Endodermal cell (in vitro differentiated cells): ENCODE measurements around the gene KCNA4. TPM values are rescaled to one million over a fixed set of nuclear protein-coding genes. Genes with fewer than 3 reads are reported as not detected.

Source experiments
- DNase-seq: peaks from one replicate; pipeline ENCODE4 v3.0.0-alpha.2; 2017
- H3K27ac ChIP-seq: 2 replicates; pipeline ENCODE4 v1.5.1; 2013; ENCODE audit warnings: mild to moderate bottlenecking, low read depth, low read length, moderate library complexity
- H3K27me3 ChIP-seq: 2 replicates; pipeline ENCODE4 v1.6.1; 2013; ENCODE audit warnings: mild to moderate bottlenecking, low read length, moderate library complexity; ENCODE audit not compliant: insufficient read depth, control insufficient read depth, poor library complexity, severe bottlenecking
- H3K36me3 ChIP-seq: 2 replicates; pipeline ENCODE4 v1.7.0; 2013; ENCODE audit warnings: mild to moderate bottlenecking, low read length, moderate library complexity; ENCODE audit not compliant: control insufficient read depth, insufficient read depth
- H3K4me1 ChIP-seq: one replicate; pipeline ENCODE4 v1.7.0; 2013; ENCODE audit warnings: low read length; ENCODE audit not compliant: control insufficient read depth, insufficient read depth
- H3K4me3 ChIP-seq: 2 replicates; pipeline ENCODE4 v1.5.1; 2013; ENCODE audit warnings: mild to moderate bottlenecking, low read length, moderate library complexity
- H3K9ac ChIP-seq: 2 replicates; pipeline ENCODE4 v1.6.1; 2013; ENCODE audit warnings: mild to moderate bottlenecking, low read length, moderate library complexity; ENCODE audit not compliant: poor library complexity, severe bottlenecking; ENCODE audit errors: extremely low read depth
- H3K9me3 ChIP-seq: 2 replicates; pipeline ENCODE4 v1.6.1; 2013; ENCODE audit warnings: mild to moderate bottlenecking, low read length, moderate library complexity; ENCODE audit not compliant: control insufficient read depth
- H3K27ac Mint-ChIP-seq: 2 replicates; pipeline ENCODE4 v1.8.0; 2020; ENCODE audit warnings: mixed read lengths
- H3K27me3 Mint-ChIP-seq: 2 replicates; pipeline ENCODE4 v1.8.0; 2021; ENCODE audit warnings: mild to moderate bottlenecking, mixed read lengths; ENCODE audit not compliant: insufficient read depth
- H3K36me3 Mint-ChIP-seq: 2 replicates; pipeline ENCODE4 v1.8.0; 2020; ENCODE audit warnings: low read depth, mixed read lengths
- H3K4me1 Mint-ChIP-seq: 2 replicates; pipeline ENCODE4 v1.8.0; 2020; ENCODE audit warnings: mixed read lengths
- H3K4me3 Mint-ChIP-seq: 2 replicates; pipeline ENCODE4 v1.8.0; 2020; ENCODE audit warnings: mild to moderate bottlenecking, moderate library complexity, mixed read lengths
- H3K9me3 Mint-ChIP-seq: 2 replicates; pipeline ENCODE4 v1.8.0; 2020; ENCODE audit warnings: mild to moderate bottlenecking, mixed read lengths
- CTCF ChIP-seq: fragments of 200-600 bp; sonication (generic); conservative IDR thresholded peaks from 2 replicates; pipeline ENCODE4 v1.5.0; 2021; ENCODE audit warnings: antibody characterized with exemption, mild to moderate bottlenecking
- WGBS, 2 experiments: methylation state at CpG; one replicate each; pipeline versions ENCODE4 v1.1.5 to v1.1.7; 2013; ENCODE audit warnings: missing lambda C conversion rate in 2 of 2, mixed read lengths in 1 of 2; ENCODE audit not compliant: insufficient coverage in 1 of 2, insufficient read length in 1 of 2; 5-methylcytosine and 5-hydroxymethylcytosine counted together
- total RNA-seq, 2 donors: library from RNA; stranded (reverse); fragmentation: NEBNext Ultra II Directional in 1 of 2; extraction: Animal tissue kit (Norgen Biotek cat#: 25700) in 1 of 2; gene quantifications; 2 replicates in 1 of 2; 3 replicates in 1 of 2; pipeline ENCODE4 v1.2.1, GENCODE V29; 2021

KCNA4 gene
- total RNA-seq, 2 donors from 2014 or later, result 0.55 TPM; not detected in 1

- no peaks in the 10 kb centered on the region for H3K36me3 Mint-ChIP-seq
- peak; percentile 60 for TF ChIP-seq CTCF
- 41% methylated on average over 2 of the region's 2 CpGs; no CpG with 5 or more reads in 1 of the 2 experiments for WGBS, 2 experiments
- no peaks in the 10 kb centered on the region for H3K9me3 ChIP-seq
- no peak overlapping the region for H3K4me3 Mint-ChIP-seq
- DNase-seq, result no peak
- peaks cover 10% of the 10 kb centered on the region for H3K27me3 ChIP-seq
- no peaks in the 10 kb centered on the region for H3K36me3 ChIP-seq
- H3K9me3 Mint-ChIP-seq, result peaks cover 2% of the 10 kb centered on the region
- H3K27ac Mint-ChIP-seq, result no peak overlapping the region
- peaks cover 31% of the 10 kb centered on the region for H3K27me3 Mint-ChIP-seq
- no peak overlapping the region for H3K4me3 ChIP-seq
- no peaks in the 10 kb centered on the region for H3K4me1 Mint-ChIP-seq
- H3K9ac ChIP-seq, result no peak overlapping the region
- no peak overlapping the region for H3K27ac ChIP-seq
- H3K4me1 ChIP-seq, result no peaks in the 10 kb centered on the region
These were observed 32.4 kb upstream of the KCNA4 start for GRCh38 chr11:30049214-30049613.

- Histone ChIP-seq H3K36me3 (no peaks in the 10 kb centered on the region), H3K9ac (no peak overlapping the region), H3K9me3 (no peaks in the 10 kb centered on the region), H3K4me3 (no peak overlapping the region), H3K27ac (no peak overlapping the region), H3K4me1 (no peaks in the 10 kb centered on the region), H3K27me3 (peaks cover 15% of the 10 kb centered on the region)
- no peaks in the 10 kb centered on the region for H3K9me3 Mint-ChIP-seq
- no peaks in the 10 kb centered on the region for H3K4me1 Mint-ChIP-seq
- no peak overlapping the region for H3K27ac Mint-ChIP-seq
- WGBS, 2 experiments, result 65 to 86% methylated on average over 4 to 6 of the region's 6 CpGs
- no peak overlapping the region for H3K4me3 Mint-ChIP-seq
- no peaks in the 10 kb centered on the region for H3K36me3 Mint-ChIP-seq
- TF ChIP-seq CTCF, result peak; percentile 65
- peaks cover 52% of the 10 kb centered on the region for H3K27me3 Mint-ChIP-seq
- peak; percentile 78 for DNase-seq
These were observed 29.7 kb upstream of the KCNA4 start for GRCh38 chr11:30046578-30046945.

DNA sequence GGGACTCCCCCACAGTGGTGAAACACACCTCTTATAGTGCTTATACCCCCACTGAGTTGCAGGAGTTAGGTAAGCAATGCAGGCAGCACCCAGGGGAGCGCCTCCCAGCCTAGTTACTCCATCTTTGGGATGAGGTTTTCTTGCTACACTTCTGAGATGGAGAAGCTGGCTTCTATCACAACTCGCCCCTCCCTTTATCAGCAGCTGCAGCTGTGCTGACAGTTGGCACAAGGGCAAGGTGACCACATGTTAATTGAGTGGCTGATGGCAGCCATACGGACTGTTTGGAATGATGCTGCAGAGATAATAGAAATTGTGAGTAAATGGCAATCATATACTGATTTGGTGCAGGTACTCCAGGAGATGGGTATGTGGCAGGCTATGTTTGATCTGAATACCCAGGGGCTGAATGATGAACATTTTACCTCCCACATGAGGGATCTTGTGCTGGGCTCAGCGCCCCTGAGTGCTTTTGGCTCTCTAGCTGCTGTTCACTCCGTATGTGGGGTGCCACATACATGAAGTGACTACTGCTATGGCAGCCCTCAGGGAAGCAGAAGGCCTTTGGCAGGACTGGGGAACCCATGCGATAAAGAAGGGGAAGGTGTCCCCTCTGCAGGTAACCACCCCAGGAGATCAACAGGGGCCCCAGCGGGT lies 29.2 kb upstream of the KCNA4 start:
- no peaks in the 10 kb centered on the region for H3K36me3 Mint-ChIP-seq
- no peak overlapping the region for H3K27ac Mint-ChIP-seq
- 77 to 100% methylated on average over 1 to 7 of the region's 7 CpGs for WGBS, 2 experiments
- no peaks in the 10 kb centered on the region for H3K4me1 ChIP-seq
- no peak overlapping the region for H3K4me3 Mint-ChIP-seq
- H3K9ac ChIP-seq, result no peak overlapping the region
- H3K4me3 ChIP-seq, result no peak overlapping the region
- H3K27ac ChIP-seq, result no peak overlapping the region
- no peaks in the 10 kb centered on the region for H3K4me1 Mint-ChIP-seq
- no peak for TF ChIP-seq CTCF
- H3K27me3 Mint-ChIP-seq, result peaks cover 56% of the 10 kb centered on the region
- peaks cover 15% of the 10 kb centered on the region for H3K27me3 ChIP-seq
- no peaks in the 10 kb centered on the region for H3K9me3 ChIP-seq
- H3K36me3 ChIP-seq, result no peaks in the 10 kb centered on the region
- H3K9me3 Mint-ChIP-seq, result no peaks in the 10 kb centered on the region
- DNase-seq, result no peak
